OCI-LY3 (cell line): ENCODE data around the gene WNT9A.

Source experiments
- CTCF ChIP-seq: fragments of 200-600, 300-600 bp; sonication (generic); IDR thresholded peaks from 2 replicates; pipeline ENCODE4 v1.5.1; 2014; ENCODE audit warnings: antibody characterized with exemption, low read length, low read depth
- EZH2phosphoT487 ChIP-seq: fragments of 200-600 bp; shearing (Covaris generic); IDR thresholded peaks from 2 replicates; pipeline ENCODE4 v1.6.1; 2018; ENCODE audit warnings: antibody characterized with exemption, mixed run types, low read depth

- TF ChIP-seq CTCF = no peak
- no peak for TF ChIP-seq EZH2phosphoT487
Measured at GRCh38 chr1:227935826-227936225, 11.9 kb downstream of the WNT9A start.
